SK-N-MC (cell line): ENCODE measurements around the gene AFDN.

Experiments
- EZH2 ChIP-seq: fragments of 200-600 bp; sonication (generic); IDR thresholded peaks from one replicate; pipeline ENCODE4 v1.6.1; 2017; ENCODE audit warnings: antibody characterized with exemption
- FOXP2 ChIP-seq: optimal IDR thresholded peaks from 2 replicates; pipeline ENCODE3; 2011; ENCODE audit warnings: mild to moderate bottlenecking, moderate library complexity; ENCODE audit not compliant: insufficient read depth; ENCODE audit errors: extremely low read length, control extremely low read depth
- POLR2AphosphoS5 ChIP-seq: IDR thresholded peaks from 2 replicates; pipeline ENCODE4 v1.6.1; 2012; ENCODE audit warnings: mild to moderate bottlenecking, low read depth, low read length, borderline replicate concordance

- no peak for TF ChIP-seq EZH2
- TF ChIP-seq POLR2AphosphoS5: no peak
- no peak for TF ChIP-seq FOXP2
Observed at GRCh38 chr6:167839343-167839742, 12.6 kb downstream of the AFDN start.
